Measurements from ENCODE around the gene CAPN5.

GRCh38 chr11:77127235-77127911 is 60.6 kb downstream of the CAPN5 start:
- TF ChIP-seq CTCF (conservative IDR thresholded peaks at IDR 0.05; ENCODE audit: low read length) (peak; percentile 99), EZH2phosphoT487 (IDR thresholded peaks at IDR 0.05; ENCODE audit: borderline replicate concordance) (no peak)
